ENCODE measurements around the gene KHNYN. TPM values are rescaled to one million over a fixed set of nuclear protein-coding genes. Genes with fewer than 3 reads are reported as not detected.
A peak's percentile ranks its signal among the peaks of the same experiment; 100 is the strongest.
"Not testable (repeated sequence)": the region's sequence is repeated elsewhere in the genome, so short reads cannot be mapped to it uniquely, and the experiment has no call there.

Gene KHNYN
- total RNA-seq, 1 donor from 2014 or later = 128 TPM

DNA sequence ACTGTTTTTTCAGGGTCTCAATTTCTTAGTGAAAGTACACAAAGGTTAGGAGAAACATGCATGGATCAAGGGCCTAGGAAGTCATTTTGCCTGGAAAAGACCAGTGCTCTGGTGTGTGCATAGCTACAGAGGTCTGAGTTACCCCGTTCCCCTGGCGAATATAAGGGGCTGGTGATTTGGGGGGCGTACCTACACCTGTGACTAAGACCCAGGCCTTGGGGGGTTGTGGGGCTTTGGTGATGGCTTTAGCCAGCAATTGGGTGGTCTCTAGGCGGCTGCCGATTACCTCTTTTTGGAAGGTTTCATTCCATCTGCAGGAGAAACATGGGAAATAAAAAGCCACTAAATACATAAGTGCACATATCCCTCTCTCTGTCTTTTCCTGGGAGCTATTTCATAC, 11.7 kb downstream of the KHNYN start:
- TF ChIP-seq, protein P1, sequence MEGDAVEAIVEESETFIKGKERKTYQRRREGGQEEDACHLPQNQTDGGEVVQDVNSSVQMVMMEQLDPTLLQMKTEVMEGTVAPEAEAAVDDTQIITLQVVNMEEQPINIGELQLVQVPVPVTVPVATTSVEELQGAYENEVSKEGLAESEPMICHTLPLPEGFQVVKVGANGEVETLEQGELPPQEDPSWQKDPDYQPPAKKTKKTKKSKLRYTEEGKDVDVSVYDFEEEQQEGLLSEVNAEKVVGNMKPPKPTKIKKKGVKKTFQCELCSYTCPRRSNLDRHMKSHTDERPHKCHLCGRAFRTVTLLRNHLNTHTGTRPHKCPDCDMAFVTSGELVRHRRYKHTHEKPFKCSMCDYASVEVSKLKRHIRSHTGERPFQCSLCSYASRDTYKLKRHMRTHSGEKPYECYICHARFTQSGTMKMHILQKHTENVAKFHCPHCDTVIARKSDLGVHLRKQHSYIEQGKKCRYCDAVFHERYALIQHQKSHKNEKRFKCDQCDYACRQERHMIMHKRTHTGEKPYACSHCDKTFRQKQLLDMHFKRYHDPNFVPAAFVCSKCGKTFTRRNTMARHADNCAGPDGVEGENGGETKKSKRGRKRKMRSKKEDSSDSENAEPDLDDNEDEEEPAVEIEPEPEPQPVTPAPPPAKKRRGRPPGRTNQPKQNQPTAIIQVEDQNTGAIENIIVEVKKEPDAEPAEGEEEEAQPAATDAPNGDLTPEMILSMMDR (IDR thresholded peaks at IDR 0.05; ENCODE audit: insufficient read depth, low read length, severe bottlenecking) = no peak
- DNase-seq (ENCODE audit: low read depth) (no peak), FAIRE-seq (no peak)
- peaks cover 31% of the 10 kb centered on the region for H3K36me3 ChIP-seq (ENCODE audit: control insufficient read depth, insufficient read depth, low read length)
- H3K27me3 ChIP-seq (ENCODE audit: control insufficient read depth, insufficient read depth, low read length) = no peaks in the 10 kb centered on the region
- H3K4me3 ChIP-seq (ENCODE audit: low read depth, low read length) = peak overlapping the region; percentile 77

DNA sequence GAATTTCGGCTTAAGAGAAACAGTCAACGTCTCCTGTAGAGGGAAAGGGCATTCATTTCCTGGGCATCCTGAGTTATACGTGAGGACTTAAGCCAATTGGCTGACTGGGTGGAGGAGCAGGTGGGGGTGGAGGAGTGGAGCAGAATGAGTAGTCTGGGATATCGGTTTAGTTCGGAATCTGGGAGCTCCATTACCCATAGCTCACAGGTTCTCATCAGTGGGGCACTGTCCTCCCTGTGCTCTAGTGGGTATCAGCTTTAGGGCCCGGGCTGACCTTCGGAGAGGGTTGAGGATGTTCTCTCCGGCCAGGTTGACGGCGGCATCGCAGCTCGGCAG, 12.1 kb downstream of the KHNYN start:
- no peaks in the 10 kb centered on the region for H3K27me3 ChIP-seq (ENCODE audit: control insufficient read depth, insufficient read depth, low read length)
- H3K4me3 ChIP-seq (ENCODE audit: low read depth, low read length) = peak overlapping the region; percentile 77
- TF ChIP-seq, protein P1 (IDR thresholded peaks at IDR 0.05; ENCODE audit: insufficient read depth, low read length, severe bottlenecking) = no peak
- DNase-seq (ENCODE audit: low read depth) (peak; percentile 70), FAIRE-seq (no peak)
- H3K36me3 ChIP-seq (ENCODE audit: control insufficient read depth, insufficient read depth, low read length) = peaks cover 30% of the 10 kb centered on the region

DNA sequence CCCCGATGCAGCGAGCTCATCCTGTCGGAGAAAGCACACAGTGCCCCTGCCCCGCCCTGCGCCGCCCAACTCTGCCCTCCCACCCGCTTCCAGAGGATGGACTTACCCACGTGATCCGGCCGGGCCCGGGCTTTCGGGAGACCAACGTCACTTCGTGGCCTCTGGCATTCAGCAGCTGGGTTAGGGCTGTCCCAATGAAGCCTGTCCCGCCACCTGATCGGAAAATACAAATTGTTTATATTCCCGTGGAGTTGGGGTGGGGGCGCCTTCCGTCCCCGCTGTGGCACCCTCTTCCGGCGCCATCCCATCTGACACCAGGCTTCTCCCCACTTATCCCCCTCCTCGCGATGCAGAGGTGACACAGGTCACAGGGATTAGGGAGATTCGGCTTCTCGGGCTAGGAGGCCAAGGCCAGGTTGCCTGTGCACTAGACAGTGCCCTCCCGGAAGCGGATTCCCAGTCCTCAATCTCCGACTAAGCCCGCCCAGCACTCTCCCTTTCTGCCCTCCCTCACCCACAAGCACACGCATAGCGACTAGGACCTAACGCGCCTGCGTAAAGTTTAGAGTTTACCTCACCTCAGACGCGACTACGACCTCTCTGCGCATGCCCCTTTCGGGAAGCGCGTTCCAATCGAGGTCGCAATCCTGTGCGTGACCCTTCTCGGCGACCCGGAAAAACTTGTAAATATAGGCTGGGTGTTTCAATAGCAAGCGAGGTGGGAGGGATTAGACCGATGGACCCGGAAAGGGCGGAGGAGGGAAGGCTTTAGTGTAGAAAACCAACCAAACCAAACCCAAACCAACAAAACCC, 12.7 kb downstream of the KHNYN start, which contains the start of gene SDR39U1:
TSS of gene SDR39U1 (minus strand) at position 537 of the 813 bp plus-strand sequence. CDS start at position 530, 7 bp downstream.
- Histone ChIP-seq H3K27me3 (ENCODE audit: control insufficient read depth, insufficient read depth, low read length) (no peaks in the 10 kb centered on the region), H3K36me3 (ENCODE audit: control insufficient read depth, insufficient read depth, low read length) (peaks cover 24% of the 10 kb centered on the region), H3K4me3 (ENCODE audit: low read depth, low read length) (peak within 1 kb of the TSS; percentile 77)
- FAIRE-seq (peak; percentile 91), DNase-seq (ENCODE audit: low read depth) (peak; percentile 99)
- TF ChIP-seq, protein P1 (IDR thresholded peaks at IDR 0.05; ENCODE audit: insufficient read depth, low read length, severe bottlenecking) = no peak

DNA sequence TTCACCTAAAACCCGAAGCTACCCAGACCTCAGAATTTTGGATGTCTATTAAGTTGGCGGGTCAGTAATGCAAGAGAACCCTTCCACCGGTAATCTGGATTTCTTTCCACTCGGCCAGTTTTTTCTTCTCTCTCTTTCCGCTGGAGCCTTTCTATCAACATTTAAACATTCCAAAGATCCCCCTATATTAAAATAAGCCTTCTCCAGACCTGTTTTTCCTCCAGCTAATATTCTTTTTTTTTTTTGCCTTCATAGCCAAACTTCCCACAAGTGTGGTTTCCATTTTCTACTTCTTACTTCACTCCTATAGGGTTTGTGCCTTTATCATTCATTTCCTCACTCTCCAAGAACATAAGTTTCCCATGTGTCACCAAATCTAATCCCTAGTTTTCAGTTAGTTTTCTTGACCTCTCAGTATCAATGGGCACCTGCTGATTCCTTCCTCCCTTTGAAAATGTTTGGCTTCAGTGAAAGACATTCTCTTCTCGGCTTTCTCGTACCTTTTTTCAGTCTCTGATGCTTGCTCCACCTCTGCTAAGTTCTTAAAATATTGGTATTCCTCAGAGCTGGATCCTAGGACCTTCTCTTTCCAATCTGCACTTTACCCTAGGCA, 13.4 kb downstream of the KHNYN start:
- H3K36me3 ChIP-seq (ENCODE audit: control insufficient read depth, insufficient read depth, low read length) = peaks cover 17% of the 10 kb centered on the region
- DNase-seq (ENCODE audit: low read depth) (no peak), FAIRE-seq (no peak)
- H3K27me3 ChIP-seq (ENCODE audit: control insufficient read depth, insufficient read depth, low read length) = no peaks in the 10 kb centered on the region
- H3K4me3 ChIP-seq (ENCODE audit: low read depth, low read length) = peak overlapping the region; percentile 77
- TF ChIP-seq, protein P1 (IDR thresholded peaks at IDR 0.05; ENCODE audit: insufficient read depth, low read length, severe bottlenecking) = no peak

DNA sequence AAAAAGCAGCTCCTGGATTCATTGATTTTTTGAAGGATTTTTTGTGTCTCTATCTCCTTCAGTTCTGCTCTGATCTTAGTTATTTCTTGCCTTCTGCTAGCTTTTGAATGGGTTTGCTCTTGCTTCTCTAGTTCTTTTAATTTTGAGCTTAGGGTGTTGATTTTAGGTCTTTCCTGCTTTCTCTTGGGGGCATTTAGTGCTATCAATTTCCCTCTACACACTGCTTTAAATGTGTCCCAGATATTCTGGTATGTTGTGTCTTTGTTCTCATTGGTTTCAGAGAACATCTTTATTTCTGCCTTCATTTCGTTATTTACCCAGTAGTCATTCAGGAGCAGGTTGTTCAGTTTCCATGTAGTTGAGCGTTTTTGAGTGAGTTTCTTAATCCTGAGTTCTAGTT, 21.1 kb downstream of the KHNYN start:
- FAIRE-seq; H3K36me3 ChIP-seq (ENCODE audit: control insufficient read depth, insufficient read depth, low read length): not testable (repeated sequence)

DNA sequence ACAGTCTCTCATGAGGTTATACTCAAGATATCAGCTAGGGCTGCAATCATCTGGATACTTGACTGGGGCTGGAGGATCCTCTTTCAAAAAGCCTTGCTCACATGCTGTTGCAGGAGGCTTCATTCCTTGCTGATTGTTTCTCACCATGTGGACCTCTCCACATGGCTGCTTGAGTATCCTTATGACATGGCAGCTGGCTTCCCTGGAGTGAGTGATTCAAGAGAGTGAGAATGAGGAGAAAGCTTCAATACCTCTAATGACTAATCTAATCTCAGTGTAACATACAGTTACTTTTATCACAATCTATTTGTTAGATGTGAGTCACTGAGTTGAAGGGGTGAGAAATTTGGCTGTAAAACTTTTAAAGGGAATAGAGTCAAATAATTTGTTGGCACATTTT, 27.2 kb downstream of the KHNYN start:
- Histone ChIP-seq H3K36me3 (ENCODE audit: control insufficient read depth, insufficient read depth, low read length) (peaks cover 1% of the 10 kb centered on the region), H3K4me3 (ENCODE audit: low read depth, low read length) (no peak overlapping the region), H3K27me3 (ENCODE audit: control insufficient read depth, insufficient read depth, low read length) (no peaks in the 10 kb centered on the region)
- DNase-seq (ENCODE audit: low read depth) (peak; percentile 65), FAIRE-seq (no peak)
- TF ChIP-seq, protein P1 (IDR thresholded peaks at IDR 0.05; ENCODE audit: insufficient read depth, low read length, severe bottlenecking) = no peak

More for the DNA sequence above, 21.1 kb downstream of the KHNYN start:
- not testable (repeated sequence) for DNase-seq (ENCODE audit: low read depth); H3K27me3 ChIP-seq (ENCODE audit: control insufficient read depth, insufficient read depth, low read length); H3K4me3 ChIP-seq (ENCODE audit: low read depth, low read length)
